ENCODE measurements around the gene SOX4.
"Not testable (repeated sequence)": the region's sequence is repeated elsewhere in the genome, so short reads cannot be mapped to it uniquely, and the experiment has no call there.

SOX4 gene

GRCh38 chr6:21593412-21593926 is at the start of gene SOX4:
Gene SOX4, plus strand, starts transcription at chr6:21593751. Its CDS starts 784 bp downstream, at chr6:21594535.
- DNase-seq, result peak; percentile 55

- DNase-seq, result not testable (repeated sequence)
These were observed 41.3 kb upstream of the SOX4 start for GRCh38 chr6:21552286-21552685.

- DNase-seq, result no peak
These were observed 39.3 kb upstream of the SOX4 start for GRCh38 chr6:21554286-21554685.

- no peak for DNase-seq
These were observed 38.4 kb upstream of the SOX4 start for GRCh38 chr6:21555197-21555596.

- no peak for DNase-seq
These were observed 37.0 kb upstream of the SOX4 start for GRCh38 chr6:21556511-21556910.

- no peak for DNase-seq
These were observed 36.4 kb upstream of the SOX4 start for GRCh38 chr6:21556968-21557721.

GRCh38 chr6:21559238-21559637 is 34.3 kb upstream of the SOX4 start:
- no peak for DNase-seq

GRCh38 chr6:21560249-21560648 is 33.3 kb upstream of the SOX4 start:
- no peak for DNase-seq

- no peak for DNase-seq
These were observed 28.1 kb upstream of the SOX4 start for GRCh38 chr6:21565431-21565830.

- no peak for DNase-seq
These were observed 15.0 kb upstream of the SOX4 start for GRCh38 chr6:21578523-21578922.

- DNase-seq, result no peak
These were observed 10.9 kb upstream of the SOX4 start for GRCh38 chr6:21582651-21583050.

GRCh38 chr6:21586300-21586699 is 7.3 kb upstream of the SOX4 start:
- DNase-seq, result no peak

- DNase-seq, result no peak
These were observed 6.8 kb upstream of the SOX4 start for GRCh38 chr6:21586740-21587178.

GRCh38 chr6:21587179-21587960 is 6.2 kb upstream of the SOX4 start:
- peak; percentile 15 for DNase-seq

- DNase-seq, result peak; percentile 16
These were observed 5.5 kb upstream of the SOX4 start for GRCh38 chr6:21587961-21588480.

- peak; percentile 27 for DNase-seq
These were observed 4.8 kb upstream of the SOX4 start for GRCh38 chr6:21588481-21589351.

- DNase-seq, result peak; percentile 83
These were observed 3.9 kb upstream of the SOX4 start for GRCh38 chr6:21589352-21590345.

- no peak for DNase-seq
These were observed 3.2 kb upstream of the SOX4 start for GRCh38 chr6:21590346-21590745.

- DNase-seq, result no peak
These were observed 2.1 kb upstream of the SOX4 start for GRCh38 chr6:21591446-21591845.

GRCh38 chr6:21592953-21593352 is 598 bp upstream of the SOX4 start:
- no peak for DNase-seq

- peak; percentile 13 for DNase-seq
These were observed 420 bp downstream of the SOX4 start for GRCh38 chr6:21593927-21594415.

Measured in activated naive CD4-positive, alpha-beta T cell treated with Interleukin-2 at 50 U/mL for 16 hours (primary cell).